ENCODE measurements around the gene CNTD1. TPM values are rescaled to one million over a fixed set of nuclear protein-coding genes. Genes with fewer than 3 reads are reported as not detected.

CNTD1 gene
- total RNA-seq, 2 donors from 2014 or later, result not detected

GRCh38 chr17:42853004-42853403 lies 54.3 kb downstream of the CNTD1 start:
- Histone ChIP-seq H3K27ac (ENCODE audit: low read depth, low read length) (no peak overlapping the region), H3K9me3 (ENCODE audit: control insufficient read depth, low read length) (no peaks in the 10 kb centered on the region), H3K4me1 (ENCODE audit: control insufficient read depth, insufficient read depth, low read length) (no peaks in the 10 kb centered on the region), H3K36me3 (ENCODE audit: control insufficient read depth, insufficient read depth, low read length) (no peaks in the 10 kb centered on the region), H3K4me3 (ENCODE audit: low read length) (no peak overlapping the region), H3K9ac (ENCODE audit: extremely low read depth, low read length, poor library complexity, severe bottlenecking) (no peak overlapping the region), H3K27me3 (ENCODE audit: control insufficient read depth, insufficient read depth, low read length, poor library complexity, severe bottlenecking) (no peaks in the 10 kb centered on the region)
- no peaks in the 10 kb centered on the region for H3K27me3 Mint-ChIP-seq (ENCODE audit: insufficient read depth)
- TF ChIP-seq CTCF (conservative IDR thresholded peaks at IDR 0.05), result no peak
- H3K4me3 Mint-ChIP-seq, result no peak overlapping the region
- peaks cover 1% of the 10 kb centered on the region for H3K4me1 Mint-ChIP-seq
- DNase-seq, result no peak
- no peaks in the 10 kb centered on the region for H3K9me3 Mint-ChIP-seq
- no peaks in the 10 kb centered on the region for H3K36me3 Mint-ChIP-seq (ENCODE audit: low read depth)
- WGBS, 2 experiments (ENCODE audit: insufficient coverage in 1 of 2, insufficient read length in 1 of 2), result 85 to 100% methylated on average over 1 to 4 of the region's 4 CpGs
- H3K27ac Mint-ChIP-seq, result no peak overlapping the region

DNA sequence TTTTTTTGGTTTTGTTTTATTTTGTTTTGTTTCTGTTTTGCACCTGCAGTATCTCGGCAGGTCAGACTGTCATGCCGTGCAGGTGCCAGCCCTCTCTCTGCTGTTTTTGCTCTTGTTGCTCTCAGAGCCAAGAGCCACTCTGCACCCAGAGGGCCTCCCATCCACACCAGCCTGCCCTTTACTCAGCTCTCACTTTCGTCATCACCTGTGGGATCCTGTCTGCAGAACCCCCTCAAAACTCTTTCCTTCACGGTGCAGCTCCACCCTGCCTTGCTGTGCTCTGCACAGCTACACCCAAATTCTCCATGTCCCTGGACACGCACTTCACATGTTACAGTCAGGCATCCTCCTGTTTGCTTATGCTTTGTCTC lies 54.9 kb downstream of the CNTD1 start:
- H3K36me3 Mint-ChIP-seq (ENCODE audit: low read depth), result no peaks in the 10 kb centered on the region
- no peak overlapping the region for H3K4me3 Mint-ChIP-seq
- no peaks in the 10 kb centered on the region for H3K9me3 ChIP-seq (ENCODE audit: control insufficient read depth, low read length)
- H3K27me3 ChIP-seq (ENCODE audit: control insufficient read depth, insufficient read depth, low read length, poor library complexity, severe bottlenecking), result no peaks in the 10 kb centered on the region
- H3K27me3 Mint-ChIP-seq (ENCODE audit: insufficient read depth), result no peaks in the 10 kb centered on the region
- no peak overlapping the region for H3K27ac ChIP-seq (ENCODE audit: low read depth, low read length)
- no peaks in the 10 kb centered on the region for H3K4me1 ChIP-seq (ENCODE audit: control insufficient read depth, insufficient read depth, low read length)
- peaks cover 1% of the 10 kb centered on the region for H3K4me1 Mint-ChIP-seq
- 90 to 95% methylated on average over 5 of the region's 5 CpGs for WGBS, 2 experiments (ENCODE audit: insufficient coverage in 1 of 2, insufficient read length in 1 of 2)
- TF ChIP-seq CTCF (conservative IDR thresholded peaks at IDR 0.05), result no peak
- no peak overlapping the region for H3K27ac Mint-ChIP-seq
- DNase-seq, result no peak
- H3K36me3 ChIP-seq (ENCODE audit: control insufficient read depth, insufficient read depth, low read length), result no peaks in the 10 kb centered on the region
- no peak overlapping the region for H3K9ac ChIP-seq (ENCODE audit: extremely low read depth, low read length, poor library complexity, severe bottlenecking)
- H3K4me3 ChIP-seq (ENCODE audit: low read length), result no peak overlapping the region
- H3K9me3 Mint-ChIP-seq, result no peaks in the 10 kb centered on the region

GRCh38 chr17:42853968-42854790 lies 55.5 kb downstream of the CNTD1 start:
- Mint-ChIP-seq H3K4me3 (no peak overlapping the region), H3K27ac (no peak overlapping the region), H3K4me1 (peaks cover 1% of the 10 kb centered on the region), H3K27me3 (ENCODE audit: insufficient read depth) (no peaks in the 10 kb centered on the region), H3K9me3 (no peaks in the 10 kb centered on the region), H3K36me3 (ENCODE audit: low read depth) (no peaks in the 10 kb centered on the region)
- no peak for DNase-seq
- no peak for TF ChIP-seq CTCF (conservative IDR thresholded peaks at IDR 0.05)
- 91 to 94% methylated on average over 7 to 15 of the region's 15 CpGs for WGBS, 2 experiments (ENCODE audit: insufficient coverage in 1 of 2, insufficient read length in 1 of 2)
- Histone ChIP-seq H3K4me1 (ENCODE audit: control insufficient read depth, insufficient read depth, low read length) (no peaks in the 10 kb centered on the region), H3K4me3 (ENCODE audit: low read length) (no peak overlapping the region), H3K27ac (ENCODE audit: low read depth, low read length) (no peak overlapping the region), H3K36me3 (ENCODE audit: control insufficient read depth, insufficient read depth, low read length) (no peaks in the 10 kb centered on the region), H3K9ac (ENCODE audit: extremely low read depth, low read length, poor library complexity, severe bottlenecking) (no peak overlapping the region), H3K9me3 (ENCODE audit: control insufficient read depth, low read length) (no peaks in the 10 kb centered on the region), H3K27me3 (ENCODE audit: control insufficient read depth, insufficient read depth, low read length, poor library complexity, severe bottlenecking) (no peaks in the 10 kb centered on the region)
